HG02885 (cell line): ENCODE results near the gene AKIRIN2.
"Not testable (repeated sequence)": the region's sequence is repeated elsewhere in the genome, so short reads cannot be mapped to it uniquely, and the experiment has no call there.

Experiments used
- ATAC-seq: cut with Tn5 transposase; IDR thresholded peaks from one replicate; pipeline ENCODE4 v1.9.1; 2021; ENCODE audit warnings: mild to moderate bottlenecking; ENCODE audit not compliant: unreplicated experiment, poor library complexity

Gene AKIRIN2

DNA sequence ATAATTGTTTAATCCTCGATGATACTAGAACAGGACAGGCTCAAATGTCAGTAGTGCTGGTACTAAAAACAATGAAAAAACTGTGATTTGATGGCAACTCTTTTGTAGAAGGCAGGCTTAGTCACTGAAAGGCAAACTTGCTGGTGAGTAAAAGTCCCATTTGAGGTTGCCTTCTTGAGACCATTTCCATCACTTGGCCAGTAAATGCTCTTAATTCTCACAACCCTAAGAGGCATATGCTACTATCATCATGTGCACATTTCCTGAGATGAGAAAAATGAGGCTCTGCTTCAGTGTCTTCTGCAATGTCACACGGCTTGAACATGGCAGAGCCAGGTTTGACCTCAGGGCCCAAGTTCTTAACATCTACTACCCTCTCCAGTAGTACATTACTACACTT, 9.9 kb downstream of the AKIRIN2 start:
- ATAC-seq = no peak

DNA sequence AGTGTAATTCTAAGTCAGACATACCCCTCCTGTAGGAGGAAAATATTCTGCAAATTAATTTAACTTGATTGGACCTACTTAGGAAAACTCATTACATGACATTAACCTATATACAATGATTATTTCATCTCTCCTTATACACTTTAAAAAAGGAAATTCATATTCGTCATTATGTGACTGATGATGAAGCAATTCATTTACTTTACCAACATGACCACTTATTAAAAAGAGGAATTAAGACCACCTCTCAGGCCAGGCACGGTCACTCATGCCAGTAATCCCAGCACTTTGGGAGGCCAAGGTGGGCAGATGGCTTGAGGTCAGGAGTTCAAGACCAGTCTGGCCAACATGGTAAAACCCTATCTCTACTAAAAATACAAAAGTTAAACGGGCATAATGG, 11.6 kb downstream of the AKIRIN2 start:
- ATAC-seq = no peak

DNA sequence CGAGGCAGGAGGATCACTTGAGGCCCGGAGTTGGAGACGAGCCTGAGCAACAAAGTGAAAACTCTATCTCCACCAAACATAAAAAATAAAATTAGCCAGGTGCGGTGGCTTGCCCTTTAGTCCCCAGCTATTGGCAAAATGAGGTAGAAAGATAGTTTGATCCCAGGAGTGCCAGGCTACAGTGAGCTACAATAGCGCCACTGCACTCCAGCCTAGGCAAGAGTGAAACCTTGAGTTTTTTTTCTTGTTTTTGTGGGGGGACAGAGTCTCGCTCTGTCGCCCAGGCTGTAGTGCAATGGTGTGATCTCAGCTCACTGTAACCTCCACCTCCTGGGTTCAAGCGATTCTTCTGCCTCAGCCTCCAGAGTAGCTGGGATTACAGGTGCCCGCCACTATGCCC, 14.1 kb downstream of the AKIRIN2 start:
- not testable (repeated sequence) for ATAC-seq

DNA sequence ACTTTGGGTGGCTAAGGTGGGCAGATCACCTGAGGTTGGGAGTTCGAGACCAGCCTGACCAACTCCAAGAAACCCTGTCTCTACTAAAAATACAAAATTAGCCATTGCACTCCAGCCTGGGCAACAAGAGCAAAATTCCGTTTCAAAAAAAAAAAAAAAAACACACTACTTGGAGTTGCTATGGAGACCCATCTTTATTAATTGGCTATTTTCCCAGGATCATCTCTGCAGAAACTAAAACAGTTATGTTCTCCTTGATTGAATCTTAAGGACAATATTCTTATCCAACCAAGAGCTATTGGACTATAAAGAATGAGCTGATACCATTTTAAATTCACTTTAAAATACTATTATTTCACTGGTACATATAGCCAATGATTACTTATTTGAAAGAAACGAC, 14.7 kb downstream of the AKIRIN2 start:
- no peak for ATAC-seq

DNA sequence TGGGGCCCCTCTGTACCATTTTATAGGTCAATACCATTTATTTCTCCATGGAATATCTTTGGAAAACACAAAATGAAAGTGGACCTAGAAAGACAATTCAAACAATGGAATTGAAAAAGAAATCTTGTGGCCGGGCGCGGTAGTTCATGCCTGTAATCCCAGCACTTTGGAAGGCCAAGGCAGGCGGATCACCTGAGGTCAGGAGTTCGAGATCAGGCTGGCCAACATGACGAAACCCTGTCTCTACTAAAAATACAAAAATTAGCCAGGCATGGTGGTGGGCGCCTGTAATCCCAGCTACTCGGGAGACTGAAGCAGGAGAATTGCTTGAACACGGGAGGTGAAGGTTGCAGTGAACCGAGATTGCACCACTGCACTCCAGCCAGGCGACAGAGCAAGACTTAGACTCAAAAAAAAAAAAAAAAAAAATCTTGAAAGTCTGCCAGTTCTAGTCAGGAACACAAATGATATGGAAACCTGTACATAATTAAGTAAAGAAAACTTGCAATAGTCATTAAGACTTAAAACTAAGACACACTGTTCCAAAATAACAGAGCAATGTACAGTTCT, 15.3 kb downstream of the AKIRIN2 start:
- not testable (repeated sequence) for ATAC-seq

DNA sequence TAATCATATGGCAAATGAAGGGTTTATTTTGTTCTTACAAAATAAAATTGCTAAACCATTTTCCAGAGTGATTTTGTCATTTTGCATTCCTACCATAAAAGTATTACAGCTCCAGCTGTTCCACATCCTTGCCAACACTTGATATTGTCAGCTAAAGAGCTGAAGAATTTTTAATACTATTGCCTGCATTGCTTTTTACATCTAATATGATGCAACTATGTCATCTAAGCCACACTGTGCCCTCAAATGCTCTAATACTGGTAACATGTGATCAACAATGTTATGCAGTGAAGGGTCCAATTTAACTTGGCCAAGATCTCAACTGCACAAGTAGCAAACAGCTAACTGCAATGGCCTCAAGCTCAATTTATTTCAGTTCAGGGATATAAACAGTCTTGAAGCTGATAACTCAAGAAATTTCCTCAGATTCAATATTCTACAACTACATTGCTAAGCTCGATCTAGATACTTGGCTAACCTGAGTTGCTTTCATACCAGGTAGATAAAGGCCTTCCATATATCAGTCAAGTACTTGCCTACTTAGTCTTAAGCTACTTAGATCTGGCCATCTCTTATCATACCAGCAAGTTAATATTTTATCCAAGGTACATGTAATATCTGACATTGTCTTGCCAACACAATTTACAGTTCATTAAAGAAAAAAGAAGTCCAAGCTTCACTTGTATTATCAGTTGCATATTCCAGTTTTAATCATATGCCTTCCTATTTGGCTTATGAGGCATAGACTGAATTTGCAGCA, 17.0 kb downstream of the AKIRIN2 start:
- ATAC-seq = no peak

DNA sequence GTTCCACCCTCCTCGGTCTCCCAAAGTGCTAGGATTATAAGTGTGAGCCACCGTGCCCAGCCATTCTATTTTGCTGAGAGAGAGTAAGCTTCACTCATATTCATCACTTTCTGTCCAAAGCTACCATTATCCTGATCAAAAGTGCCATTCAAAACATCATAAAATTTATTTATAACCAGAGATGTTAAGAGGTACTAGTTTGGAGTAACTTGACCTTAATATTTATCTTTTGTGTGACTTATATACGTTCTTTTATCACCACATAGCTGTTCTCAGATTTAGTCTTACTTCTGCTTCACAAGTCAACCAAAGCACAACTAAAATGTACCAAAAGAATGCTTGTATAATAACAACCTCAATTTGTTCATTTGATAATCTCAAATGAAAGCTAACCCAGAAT, 18.1 kb downstream of the AKIRIN2 start:
- no peak for ATAC-seq

DNA sequence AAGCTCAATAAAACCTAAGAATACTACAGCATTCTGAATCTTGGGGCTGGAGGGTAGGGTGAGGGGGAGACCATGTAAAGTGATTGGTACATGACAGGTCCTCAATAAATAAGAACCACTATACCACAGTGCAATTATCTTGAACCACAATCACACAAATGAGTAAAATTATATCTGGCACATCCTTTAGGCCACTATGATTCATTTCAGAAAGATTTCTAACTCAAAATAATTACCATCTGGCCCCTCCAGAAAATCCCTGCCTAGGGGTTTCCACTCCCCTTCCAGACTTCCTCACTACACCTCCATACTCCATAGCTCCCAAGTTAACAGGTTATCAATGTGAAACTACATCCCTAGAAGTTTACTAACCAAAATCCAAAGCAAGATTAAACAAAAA, 19.7 kb downstream of the AKIRIN2 start:
- no peak for ATAC-seq

DNA sequence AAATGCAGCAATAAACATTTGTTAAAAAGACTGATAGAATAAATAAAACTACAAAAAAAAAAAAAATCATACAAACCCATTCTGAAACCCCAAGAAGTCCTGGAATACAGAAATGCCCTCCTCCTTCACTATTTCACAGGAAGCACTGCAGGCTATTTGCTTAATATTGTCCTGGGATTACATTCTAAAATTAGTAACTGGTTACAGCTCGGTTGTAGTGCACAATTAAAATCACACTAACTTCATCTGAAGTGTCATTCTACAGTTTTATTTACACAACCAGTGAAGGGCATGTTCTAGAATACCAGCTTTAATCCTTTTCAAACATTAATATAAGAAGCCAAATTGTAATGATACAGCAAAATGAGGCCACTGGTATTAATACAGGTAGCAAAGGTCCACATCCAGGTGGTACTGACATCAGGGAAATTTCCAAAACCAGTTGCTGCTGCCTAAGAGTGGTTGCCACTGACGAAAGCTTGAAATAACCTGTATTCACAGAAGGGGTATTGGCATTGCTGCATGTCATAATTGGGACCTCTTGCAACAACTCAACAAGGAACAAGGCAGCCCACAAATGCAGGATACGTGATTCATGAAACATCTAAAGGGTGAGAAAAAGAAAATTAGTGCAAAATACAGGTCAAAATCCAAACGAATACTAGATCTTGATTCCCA, 26.9 kb downstream of the AKIRIN2 start:
- ATAC-seq = no peak

DNA sequence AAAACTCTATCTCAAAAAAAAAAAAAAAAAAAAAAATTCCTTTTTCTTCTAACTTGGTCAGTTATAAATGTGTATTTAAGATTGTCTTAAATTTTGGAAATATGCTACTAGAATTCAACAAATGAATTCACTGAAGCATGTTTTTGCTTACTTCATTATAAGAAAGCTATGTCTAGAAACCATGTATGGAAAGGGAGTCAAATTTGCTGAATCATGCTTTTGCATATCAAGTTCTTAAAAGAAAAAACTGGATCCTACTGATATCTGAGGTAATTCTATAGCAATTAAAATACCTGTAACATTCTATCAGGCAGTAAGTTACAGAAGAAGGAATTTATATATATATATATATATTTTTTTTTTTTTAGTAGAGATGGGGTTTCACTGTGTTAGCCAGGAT, 27.7 kb downstream of the AKIRIN2 start:
- ATAC-seq = no peak

DNA sequence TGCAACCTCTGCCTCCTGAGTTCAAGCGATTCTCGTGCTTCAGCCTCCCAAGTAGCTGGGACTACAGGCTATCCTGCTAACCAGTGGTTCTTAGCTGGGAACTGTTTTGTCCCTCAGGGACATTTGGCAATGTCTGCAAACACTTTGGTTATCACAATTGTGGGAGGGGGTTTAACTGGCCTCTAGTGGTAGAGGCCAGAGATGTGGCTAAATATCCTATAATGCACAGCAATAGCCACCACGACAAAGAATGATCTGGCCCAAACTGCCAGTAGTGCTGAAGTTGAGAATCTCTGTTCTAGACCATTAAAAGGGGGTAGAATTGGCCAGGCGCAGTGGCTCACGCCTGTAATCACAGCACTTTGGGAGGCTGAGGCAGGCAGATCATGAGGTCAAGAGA, 28.8 kb downstream of the AKIRIN2 start:
- no peak for ATAC-seq

DNA sequence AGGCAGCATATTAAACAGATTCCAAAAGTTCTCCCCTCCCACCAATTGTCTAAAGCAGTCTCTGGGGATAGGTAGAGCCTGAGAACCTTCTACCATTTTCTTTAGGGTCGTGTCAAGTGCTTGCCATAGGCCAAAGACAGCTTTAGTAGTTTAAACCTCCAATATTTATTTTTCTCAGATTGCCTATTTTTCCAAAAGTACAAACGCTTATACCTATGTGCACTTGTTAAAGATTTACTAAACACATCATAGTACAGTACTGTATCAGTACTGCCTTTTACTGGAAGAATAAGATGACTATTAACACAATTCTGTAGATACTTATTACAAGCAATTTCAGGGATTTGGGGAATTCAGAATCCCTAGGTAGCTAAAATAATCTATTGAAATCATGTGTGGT, 29.4 kb downstream of the AKIRIN2 start:
- ATAC-seq = no peak

DNA sequence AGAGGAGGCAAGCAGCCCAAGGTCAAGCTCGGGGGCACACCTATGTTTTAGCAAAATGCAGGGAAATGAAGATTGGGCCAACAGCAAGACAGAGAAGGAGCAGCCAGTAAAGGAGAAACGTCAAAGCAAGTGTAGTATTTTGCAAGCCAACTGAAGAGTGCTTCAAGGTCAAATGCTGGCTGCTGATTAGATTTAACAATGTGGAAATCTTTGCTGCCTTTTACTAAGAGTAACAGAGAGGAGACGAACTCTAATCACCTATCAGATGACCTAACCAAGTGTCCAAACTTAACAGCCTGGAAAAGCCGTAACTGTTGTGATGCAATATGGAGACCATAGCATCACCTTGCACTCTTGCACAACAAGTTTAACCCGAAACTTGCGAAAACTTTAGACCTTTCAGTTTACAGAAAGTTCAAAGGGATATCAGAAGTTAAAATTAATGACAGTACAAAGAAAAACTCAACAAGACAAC, 30.4 kb downstream of the AKIRIN2 start:
- no peak for ATAC-seq

DNA sequence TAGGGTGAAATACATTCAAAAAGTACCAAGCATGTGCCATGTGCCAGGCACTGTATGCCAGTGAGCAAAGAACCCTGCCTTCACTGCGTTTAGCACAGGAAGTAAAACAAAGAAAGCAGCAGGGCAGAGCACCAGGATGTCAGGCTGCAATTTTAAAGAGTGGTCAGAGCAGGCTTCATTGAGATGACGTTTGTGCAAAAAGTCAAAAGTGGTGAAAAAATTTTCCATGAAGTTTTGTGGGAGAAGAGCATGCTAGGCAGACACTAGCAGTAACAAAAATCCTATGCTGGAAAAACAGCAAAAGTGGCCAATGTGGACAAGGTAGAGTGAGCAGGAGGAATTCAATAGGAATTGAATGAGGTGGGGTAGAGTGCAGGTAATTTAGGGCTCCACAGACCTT, 31.3 kb downstream of the AKIRIN2 start:
- ATAC-seq = no peak

DNA sequence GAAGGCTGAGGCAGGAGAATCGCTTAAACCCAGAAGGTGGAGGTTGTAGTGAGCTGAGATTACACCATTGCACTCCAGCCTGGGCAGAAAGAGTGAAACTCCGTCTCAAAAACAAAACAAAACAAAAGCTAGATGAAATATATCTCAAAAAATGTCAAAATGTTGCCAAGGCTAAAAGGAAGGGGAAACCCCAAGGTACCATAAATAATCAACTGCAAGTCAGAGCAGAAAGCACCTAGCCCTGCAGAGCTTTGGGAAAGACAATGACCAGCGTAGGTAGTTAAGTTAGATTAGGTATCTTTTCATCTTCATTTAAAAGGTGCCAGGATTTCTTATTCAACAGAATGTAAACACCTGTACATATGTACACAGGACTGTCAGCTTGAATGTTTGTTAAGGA, 33.0 kb downstream of the AKIRIN2 start:
- peak; percentile 65 for ATAC-seq

DNA sequence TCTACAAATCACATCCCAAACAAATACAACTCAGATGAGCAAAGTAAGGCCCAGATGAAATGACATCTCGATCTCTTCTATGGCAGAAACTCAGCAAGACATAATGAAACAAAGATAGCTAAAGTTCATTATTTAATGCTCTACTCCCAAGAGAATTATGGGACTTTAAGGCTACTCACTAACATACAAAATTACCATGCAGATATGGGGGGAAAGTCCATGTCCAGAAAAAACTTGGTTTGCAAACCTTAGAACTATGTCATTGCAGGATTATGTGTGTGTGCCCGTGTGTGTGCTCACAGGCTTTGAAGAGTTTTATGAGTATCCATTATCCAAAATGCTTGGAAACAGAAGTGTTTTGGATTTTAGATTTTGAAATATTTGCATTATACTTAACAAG, 34.0 kb downstream of the AKIRIN2 start:
- ATAC-seq = no peak

DNA sequence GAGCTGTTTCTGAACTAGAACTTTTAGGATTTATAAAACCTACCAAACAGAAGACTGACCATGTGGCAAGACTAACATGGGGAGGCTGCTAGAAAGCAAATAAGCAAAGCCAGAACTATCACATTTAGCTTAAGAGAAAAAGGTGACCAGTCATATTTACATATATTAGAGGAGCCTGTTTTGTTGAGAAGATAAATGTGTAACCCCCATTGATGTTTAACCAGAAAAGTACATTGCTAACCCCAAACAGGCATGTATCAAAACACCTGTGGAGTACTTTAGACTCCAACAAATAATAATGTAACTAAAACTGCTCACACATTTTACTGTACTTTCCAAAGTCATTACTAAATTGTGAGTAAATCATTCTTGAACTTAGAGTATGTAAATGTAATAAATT, 35.0 kb downstream of the AKIRIN2 start:
- no peak for ATAC-seq

DNA sequence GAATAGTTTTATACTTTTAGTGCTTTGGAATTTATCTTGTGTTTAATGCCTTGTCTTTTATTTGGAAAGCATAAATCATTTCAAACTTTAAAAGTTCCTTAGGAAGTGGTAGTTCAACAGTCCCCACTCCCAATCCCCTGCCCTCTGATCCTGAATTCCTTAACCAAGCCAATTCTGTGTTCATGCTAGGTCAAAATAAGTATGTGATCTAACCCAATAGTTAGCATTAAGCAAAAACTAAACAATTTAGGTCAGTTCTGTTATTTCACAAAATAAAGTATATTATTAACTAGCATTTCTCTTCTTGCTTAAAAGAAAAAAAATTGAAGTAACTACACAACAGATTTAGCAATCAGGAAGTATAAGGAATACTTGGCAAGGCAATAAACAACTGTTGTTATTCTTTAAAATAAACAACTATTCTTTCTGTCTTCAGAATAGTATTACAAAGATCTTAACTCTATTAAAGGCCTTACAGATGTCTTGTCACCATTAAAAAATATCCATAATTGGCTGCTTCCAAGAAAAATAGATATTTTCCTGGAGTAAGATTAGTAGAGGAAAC, 37.0 kb downstream of the AKIRIN2 start:
- ATAC-seq = no peak

DNA sequence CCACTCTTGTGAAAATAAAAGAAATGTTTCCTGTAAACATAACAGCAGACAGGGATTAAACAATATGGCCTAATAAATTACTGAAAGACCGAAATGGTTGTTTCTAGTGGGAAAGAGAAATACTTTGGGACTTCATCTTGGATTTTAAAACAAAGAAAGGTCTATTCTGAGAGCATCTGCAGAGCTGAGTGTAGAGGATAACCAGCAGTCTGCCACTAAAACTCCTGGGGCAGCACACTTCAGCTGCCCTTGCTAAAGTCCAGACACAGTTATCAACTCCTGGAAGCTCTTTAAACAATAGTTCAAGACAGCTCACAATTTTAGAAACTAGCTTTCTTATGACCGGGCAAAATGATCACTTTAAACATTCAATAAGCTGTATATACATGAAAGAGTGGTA, 38.6 kb downstream of the AKIRIN2 start:
- ATAC-seq = no peak

DNA sequence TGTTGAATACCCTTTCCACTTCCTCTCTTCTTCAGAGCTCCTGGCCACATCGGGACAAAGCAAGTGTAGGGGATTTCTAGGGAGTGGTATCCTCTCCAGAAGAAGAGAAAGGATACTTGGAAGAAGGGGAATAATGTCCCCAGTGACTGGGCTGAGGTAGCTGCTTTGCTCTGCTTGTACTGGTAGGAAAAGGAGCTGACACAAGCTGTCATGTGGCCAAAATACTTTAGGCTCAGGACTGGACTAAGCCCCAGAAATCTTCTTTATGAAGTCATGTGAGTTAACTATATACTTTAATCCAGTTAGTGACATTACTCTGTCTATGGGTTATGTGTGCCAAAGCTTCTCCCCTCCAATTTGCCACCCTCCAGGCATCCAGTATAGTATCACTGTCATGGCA, 40.5 kb downstream of the AKIRIN2 start:
- no peak for ATAC-seq

DNA sequence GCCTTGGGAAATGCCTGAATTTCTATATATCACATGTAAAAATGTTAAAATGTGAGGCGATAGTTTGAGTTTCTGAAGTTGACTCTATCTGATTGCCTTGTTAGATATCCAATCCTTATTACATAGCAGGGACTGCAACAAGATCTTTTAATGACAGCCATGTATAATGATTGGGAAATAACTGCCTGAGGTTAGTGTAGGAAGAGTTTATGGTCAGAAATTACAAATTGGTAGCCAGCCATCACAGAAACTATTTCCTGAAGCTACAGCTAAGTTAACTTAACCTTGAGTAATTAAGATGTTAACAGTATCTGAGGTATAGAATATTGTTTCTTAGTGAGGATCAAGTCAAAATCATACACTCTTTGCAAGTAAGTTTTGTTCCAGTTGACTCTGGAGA, 41.0 kb downstream of the AKIRIN2 start:
- no peak for ATAC-seq
